22Rv1 (cell line): ENCODE measurements around the gene VBP1.
"Not testable (repeated sequence)": the region's sequence is repeated elsewhere in the genome, so short reads cannot be mapped to it uniquely, and the experiment has no call there.

ENCODE experiments used
- H3K27ac ChIP-seq: fragments of 450-650 bp; 2 replicates; pipeline ENCODE4 v1.5.1; 2017
- CTCF ChIP-seq: fragments of 450-650 bp; IDR thresholded peaks from 2 replicates; pipeline ENCODE4 v1.5.1; 2017; ENCODE audit warnings: mild to moderate bottlenecking
- ZFX ChIP-seq: fragments of 450-650 bp; IDR thresholded peaks from 2 replicates; pipeline ENCODE4 v1.6.1; 2017; ENCODE audit warnings: antibody characterized with exemption, borderline replicate concordance

Gene VBP1

GRCh38 chrX:155263854-155264628, 47.8 kb downstream of the VBP1 start, which contains the start of gene RAB39B:
RAB39B (minus strand) TSS chrX:155264491; CDS start chrX:155264288, 203 bp downstream.
- no peak within 1 kb of the TSS for H3K27ac ChIP-seq
- no peak for TF ChIP-seq CTCF
- TF ChIP-seq ZFX, result no peak

- H3K27ac ChIP-seq, result no peak overlapping the region
- TF ChIP-seq ZFX (no peak), CTCF (no peak)
Observed at GRCh38 chrX:155266439-155266838, 50.2 kb downstream of the VBP1 start.

GRCh38 chrX:155267995-155268394, 51.7 kb downstream of the VBP1 start:
- H3K27ac ChIP-seq, result not testable (repeated sequence)

GRCh38 chrX:155270969-155271368, 54.7 kb downstream of the VBP1 start:
- no peak overlapping the region for H3K27ac ChIP-seq
- TF ChIP-seq ZFX (no peak), CTCF (no peak)

GRCh38 chrX:155279873-155280272, 63.6 kb downstream of the VBP1 start:
- TF ChIP-seq CTCF, result no peak
- H3K27ac ChIP-seq, result no peak overlapping the region
